Measurements from ENCODE around the gene MAP4K4. TPM values are rescaled to one million over a fixed set of nuclear protein-coding genes. Genes with fewer than 3 reads are reported as not detected.

The MAP4K4 gene
- total and polyA plus RNA-seq, 2 of the 13 experiments (the other 11 are each of a cell fraction or from before 2014, with no cell fraction given) = 105 to 264 TPM

GRCh38 chr2:101731221-101732054 is 33.9 kb downstream of the MAP4K4 start (continued):
- no peak for TF ChIP-seq POLR2AphosphoS2 (IDR thresholded peaks at IDR 0.05; ENCODE audit: low read depth, low read length)
- TF ChIP-seq, protein P1, sequence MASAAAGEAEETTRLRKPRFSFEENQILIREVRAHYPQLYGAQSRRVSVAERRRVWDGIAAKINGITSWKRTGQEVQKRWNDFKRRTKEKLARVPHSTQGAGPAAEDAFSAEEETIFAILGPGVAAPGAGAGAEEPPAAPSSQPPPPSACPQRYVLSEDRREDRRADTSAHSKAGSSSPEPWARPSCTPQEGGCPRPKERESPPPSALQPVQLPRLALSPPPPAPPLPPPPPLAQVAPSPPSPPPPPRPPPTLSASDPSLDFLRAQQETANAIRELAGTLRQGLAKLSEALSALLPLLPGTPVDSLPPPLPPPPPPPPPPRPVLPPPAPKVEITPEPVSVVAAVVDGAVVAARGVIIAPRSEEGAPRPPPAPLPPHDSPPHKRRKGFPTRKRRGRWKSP (CRISPR knock-in tag; IDR thresholded peaks at IDR 0.05) = no peak
- no peak for TF ChIP-seq PRMT3 (CRISPR knock-in tag; IDR thresholded peaks at IDR 0.05; ENCODE audit: borderline replicate concordance, low read depth)
- no peak for TF ChIP-seq GPBP1L1 (CRISPR knock-in tag; IDR thresholded peaks at IDR 0.05)
- TF ChIP-seq ZNF333 (CRISPR knock-in tag; IDR thresholded peaks at IDR 0.05; ENCODE audit: borderline replicate concordance) = no peak
- no peak for TF ChIP-seq MIER3 (CRISPR knock-in tag; IDR thresholded peaks at IDR 0.05; ENCODE audit: borderline replicate concordance)
- TF ChIP-seq ATF6 (CRISPR knock-in tag; conservative IDR thresholded peaks at IDR 0.05) = no peak
- TF ChIP-seq MTERF4 (CRISPR knock-in tag; IDR thresholded peaks at IDR 0.05) = no peak
- TF ChIP-seq XBP1 (CRISPR knock-in tag; IDR thresholded peaks at IDR 0.05) = no peak
- TF ChIP-seq ATF7 (IDR thresholded peaks at IDR 0.05) = peak; percentile 63
- no peak; the same call in 1 of the 2 replicates for TF ChIP-seq ATF7 (CRISPR knock-in tag; IDR thresholded peaks at IDR 0.05)
- TF ChIP-seq IKZF4 (CRISPR knock-in tag; IDR thresholded peaks at IDR 0.05; ENCODE audit: borderline replicate concordance, low read depth, not compliant biosample characterization) = no peak
- TF ChIP-seq ZNF251 (CRISPR knock-in tag; IDR thresholded peaks at IDR 0.05) = no peak
- no peak for TF ChIP-seq ZNF17 (CRISPR knock-in tag; IDR thresholded peaks at IDR 0.05)
- TF ChIP-seq RAD21 (CRISPR knock-in tag; IDR thresholded peaks at IDR 0.05) = peak; percentile 21; the same call in 1 of the 2 replicates
- no peak for TF ChIP-seq NFYB (CRISPR knock-in tag; IDR thresholded peaks at IDR 0.05)
- TF ChIP-seq SRY (CRISPR knock-in tag; IDR thresholded peaks at IDR 0.05) = no peak
